GM19438 (cell line): ENCODE measurements around the gene PDE7B.

ENCODE experiments used
- ATAC-seq: cut with Tn5 transposase; IDR thresholded peaks from one replicate; pipeline ENCODE4 v1.9.1; 2021; ENCODE audit warnings: low read depth; ENCODE audit not compliant: unreplicated experiment

The PDE7B gene

DNA sequence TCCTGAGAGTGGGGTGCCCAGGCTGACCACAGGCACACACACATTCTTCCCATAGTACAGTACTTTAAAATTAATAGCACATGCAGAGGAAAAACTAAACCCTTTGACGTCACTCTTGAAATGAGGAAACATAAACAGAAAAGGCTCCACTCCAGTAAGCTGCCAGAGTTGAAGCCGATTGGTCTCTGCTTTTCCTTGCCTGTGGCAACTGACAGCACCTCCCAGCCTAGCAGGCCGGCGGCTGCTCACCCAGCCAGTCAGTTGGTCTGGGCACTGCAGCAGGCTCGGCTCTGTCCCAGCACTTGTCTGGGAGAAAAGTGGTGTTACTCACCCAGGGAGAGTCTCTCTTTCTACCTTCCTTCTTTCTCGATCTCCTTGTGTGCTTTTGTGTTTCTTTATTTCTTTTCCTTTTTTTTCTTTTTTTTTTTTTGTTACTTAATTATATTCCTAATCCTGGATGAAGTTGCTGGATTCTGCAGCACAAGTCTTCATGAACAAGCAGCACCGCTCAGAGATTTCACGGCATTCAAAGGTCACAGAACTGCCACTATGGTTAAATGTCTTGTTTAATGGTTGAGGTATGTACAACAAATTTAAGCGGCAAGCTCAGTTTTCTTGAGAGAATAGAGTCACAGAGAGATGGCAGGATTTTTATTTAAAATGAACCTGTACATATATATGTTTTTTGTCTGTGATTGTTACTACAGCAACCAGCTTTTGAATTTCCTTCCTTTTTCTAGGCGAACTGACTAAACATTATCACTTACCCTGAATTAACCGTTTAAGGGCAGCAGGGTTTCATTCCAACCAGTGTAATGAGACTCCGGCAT, at the start of gene PDE7B:
Gene PDE7B (plus strand): TSS at position 260 of the 830 bp plus-strand sequence.
- peak; percentile 97 for ATAC-seq

DNA sequence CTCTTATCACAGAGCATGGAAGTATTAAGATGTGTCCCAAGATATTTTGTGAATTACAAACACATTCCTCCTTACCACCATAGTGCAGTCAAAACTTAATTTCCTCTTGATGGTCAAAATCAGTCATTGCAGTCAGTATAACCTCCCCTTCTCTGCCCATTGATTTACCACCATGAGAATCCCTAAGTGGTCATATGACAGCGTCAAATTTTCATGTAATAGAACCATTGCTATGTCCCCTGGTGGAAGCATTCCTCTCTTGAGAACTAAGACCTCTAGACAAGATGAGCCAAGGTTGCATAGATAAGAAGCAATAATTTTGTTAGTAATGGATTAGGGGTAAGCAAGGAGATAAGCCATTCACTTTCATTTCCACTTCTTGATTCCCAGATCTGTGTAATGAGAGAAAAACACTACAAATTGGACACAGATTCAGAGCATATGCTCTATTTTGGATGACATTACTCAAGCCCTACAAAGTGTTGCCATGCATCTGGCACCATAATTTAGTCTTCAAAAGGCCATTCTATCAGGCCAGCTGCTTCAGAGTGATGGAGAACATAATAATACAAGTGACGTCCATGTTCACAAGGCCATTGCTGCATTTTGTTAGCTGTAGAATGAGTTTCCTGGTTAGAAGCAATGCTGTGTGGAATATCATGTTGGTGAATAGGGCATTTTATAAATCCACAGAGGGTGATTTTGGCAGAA, 49.6 kb upstream of the PDE7B start:
- ATAC-seq, result no peak

DNA sequence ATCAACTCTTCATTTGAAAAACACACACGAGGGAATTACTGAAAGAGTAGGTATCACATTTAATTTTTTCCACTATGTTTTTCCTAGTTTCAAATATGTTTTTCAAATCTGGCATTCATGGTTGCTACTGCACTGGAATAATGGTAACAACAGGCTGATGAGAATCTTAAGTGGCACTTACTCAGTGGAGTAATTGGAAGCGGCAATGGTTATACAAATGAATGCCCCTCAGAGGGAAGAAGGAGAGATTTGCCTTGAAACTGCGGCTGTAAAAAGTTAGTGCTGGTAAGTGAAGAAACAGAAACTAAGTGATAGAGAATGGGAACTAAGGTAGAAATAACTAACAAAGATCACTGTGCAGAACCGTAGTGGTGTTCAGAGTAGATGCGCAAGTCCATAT, 41.0 kb upstream of the PDE7B start:
- ATAC-seq, result no peak

DNA sequence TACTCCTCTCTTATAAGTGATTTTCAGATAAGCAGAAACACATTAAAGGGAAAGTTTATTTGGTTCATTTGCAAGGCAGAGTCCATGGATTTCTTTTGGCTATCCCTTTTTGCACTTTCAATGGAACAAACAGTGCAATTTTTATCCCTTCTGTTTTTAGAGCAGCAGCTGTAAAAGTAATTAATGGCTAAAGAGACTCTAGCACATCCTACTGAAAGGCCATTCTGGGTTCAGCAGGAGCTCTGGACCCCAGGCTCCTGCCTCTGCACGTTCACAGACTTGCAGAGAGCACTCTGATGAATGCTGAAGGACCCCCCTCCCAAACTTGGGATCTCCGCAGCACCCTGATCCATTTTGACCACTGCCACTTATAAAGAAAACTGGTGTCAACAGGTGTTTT, 40.3 kb upstream of the PDE7B start:
- no peak for ATAC-seq

DNA sequence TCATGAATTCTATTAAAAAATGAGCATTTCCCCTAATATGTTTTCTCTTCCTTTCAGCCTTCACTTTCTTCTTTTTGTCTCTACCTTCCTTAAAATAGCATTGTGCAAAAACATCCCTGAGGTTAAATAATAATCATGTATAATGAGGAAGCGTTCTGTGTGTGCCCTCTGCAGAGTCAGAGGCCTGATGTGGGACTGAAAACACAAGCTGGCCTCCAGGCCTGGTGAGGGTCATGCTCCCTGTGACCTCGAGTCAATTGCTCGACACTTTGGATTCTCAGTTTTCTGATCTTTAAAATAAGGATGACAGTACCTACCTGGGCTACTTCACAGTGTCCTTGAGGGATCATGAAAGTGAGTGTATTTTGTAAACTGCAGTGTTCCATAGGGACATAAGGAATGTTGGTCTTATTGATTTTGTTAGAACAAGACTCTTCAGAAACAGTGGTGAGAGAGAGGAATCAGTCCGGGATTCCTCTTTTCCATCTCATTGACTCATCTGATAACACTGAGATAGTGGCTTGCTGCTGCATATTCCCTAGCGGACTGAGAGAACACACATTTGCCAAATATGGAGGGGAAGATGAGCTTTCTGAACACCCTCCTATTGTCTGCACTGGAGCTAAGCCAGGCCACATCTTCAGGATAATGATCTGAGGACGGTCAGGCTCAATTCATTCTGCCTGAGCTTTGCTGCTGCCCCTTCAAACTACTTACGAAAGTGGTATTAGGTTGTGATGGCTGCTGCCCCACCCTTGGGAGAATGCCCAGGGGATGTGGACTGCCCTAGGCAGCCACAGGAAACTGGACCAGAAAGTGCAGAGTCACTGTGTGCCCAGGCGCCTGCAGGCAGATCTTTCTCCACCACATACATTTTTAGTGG, 39.6 kb upstream of the PDE7B start:
- ATAC-seq, result no peak

DNA sequence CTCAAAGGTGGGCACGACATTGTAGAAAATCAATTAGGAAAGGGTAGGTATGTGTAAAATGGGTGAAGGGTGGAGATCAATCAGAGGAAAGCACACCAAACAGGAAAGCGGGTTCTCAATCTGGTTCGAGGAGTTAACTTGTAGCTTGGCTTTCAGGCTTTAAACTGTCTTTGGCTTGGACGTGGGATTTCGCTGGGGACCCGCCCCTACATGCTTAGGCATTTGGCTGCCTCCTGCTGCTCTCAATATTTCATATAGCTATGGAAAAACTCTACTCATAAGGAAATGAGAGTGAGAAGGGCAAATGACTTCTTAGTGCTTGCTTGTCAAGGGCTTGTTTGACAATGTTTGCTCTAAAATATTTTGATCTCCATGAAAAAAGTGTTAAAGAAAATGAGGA, 38.1 kb upstream of the PDE7B start:
- no peak for ATAC-seq

DNA sequence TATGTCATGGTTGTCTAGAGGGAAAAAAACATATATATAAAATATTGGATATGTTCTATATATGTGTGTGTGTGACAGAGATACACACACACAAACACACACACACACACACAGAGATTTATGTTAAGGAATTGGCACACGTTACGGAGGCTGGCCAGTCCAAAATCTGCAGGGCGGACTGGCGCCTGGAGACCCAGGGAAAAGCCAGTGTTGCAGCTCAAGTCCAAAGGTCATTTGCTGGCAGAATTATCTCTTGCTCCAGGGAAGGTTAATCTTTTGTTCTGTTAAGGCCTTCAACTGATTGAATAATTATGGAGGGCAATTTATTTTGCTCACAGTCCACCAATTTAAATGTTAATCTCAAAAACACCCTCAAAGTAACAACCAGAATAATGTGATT, 37.5 kb upstream of the PDE7B start:
- ATAC-seq, result no peak

DNA sequence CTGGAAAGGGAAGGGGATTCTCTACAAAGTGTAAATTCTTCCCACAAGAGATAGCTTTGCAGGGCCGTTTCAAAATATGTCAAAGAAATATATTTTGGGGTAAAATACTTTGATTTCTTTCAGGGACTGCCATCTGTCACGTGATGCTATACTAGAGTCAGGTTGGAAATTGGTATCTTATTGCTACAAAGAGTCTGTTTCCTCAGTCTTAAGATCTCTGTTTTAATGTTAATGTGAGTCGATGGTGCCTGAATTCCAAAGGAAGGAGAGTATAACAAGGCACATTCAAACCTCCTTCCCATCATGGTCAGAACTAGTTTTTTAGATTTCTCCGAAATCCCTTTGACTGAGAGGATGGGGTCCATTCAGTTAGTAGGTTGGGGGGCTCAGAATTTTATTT, 36.3 kb upstream of the PDE7B start:
- no peak for ATAC-seq

DNA sequence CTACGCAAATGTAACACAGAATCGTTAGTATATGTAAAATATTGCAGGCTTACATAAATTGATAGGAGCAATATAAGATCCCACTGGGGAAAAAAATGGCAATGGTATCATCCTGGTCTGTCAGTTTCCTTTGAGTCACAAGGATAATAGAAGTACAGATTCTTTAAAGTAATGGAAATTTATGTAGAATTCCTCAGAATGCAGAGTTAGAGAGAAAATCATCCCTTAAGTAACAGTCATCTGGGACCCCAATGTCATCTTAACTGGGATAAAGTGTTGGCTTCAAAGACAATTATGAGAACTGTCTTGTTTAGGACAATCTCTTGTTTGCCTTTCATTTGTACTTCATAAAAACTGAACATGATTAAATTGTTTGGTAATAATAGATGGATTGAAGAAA, 34.5 kb upstream of the PDE7B start:
- ATAC-seq, result no peak

DNA sequence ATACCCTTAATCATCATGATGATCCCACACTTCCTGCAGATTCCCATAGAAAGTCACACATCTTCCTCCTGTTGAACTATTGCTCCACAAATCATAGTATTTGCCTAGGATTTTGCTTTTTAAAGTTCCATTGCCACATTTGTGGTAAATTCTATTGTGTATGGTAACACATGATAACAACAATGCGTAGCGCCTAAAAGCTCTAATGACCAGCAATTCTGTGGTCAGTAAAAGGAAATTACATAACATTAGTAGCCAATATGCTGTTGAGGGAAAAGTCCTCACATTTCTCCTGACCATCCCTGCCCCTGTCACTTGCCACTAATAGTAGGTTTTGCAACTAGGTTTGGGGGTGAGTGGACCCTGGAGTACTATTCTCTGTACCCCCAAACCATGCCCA, 31.8 kb upstream of the PDE7B start:
- ATAC-seq, result no peak

DNA sequence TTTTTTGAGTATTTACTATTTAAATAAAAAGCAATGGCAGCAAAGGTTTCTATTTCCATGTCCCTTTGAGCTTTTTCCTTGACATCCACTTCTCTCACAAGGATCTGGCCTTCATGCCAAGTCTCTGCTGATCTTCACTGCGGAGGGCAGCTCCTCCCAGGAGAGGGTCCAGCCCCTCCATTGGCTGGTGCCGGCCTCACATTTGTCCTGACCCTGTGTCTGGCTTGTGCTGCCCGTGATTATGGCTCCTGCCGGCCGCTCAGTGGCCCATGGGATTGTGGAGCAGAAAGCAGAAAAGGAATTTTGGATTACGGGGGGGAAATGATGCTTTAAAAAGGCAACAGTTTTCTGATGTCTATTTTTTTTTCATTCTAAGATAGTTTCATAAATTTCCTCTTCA, 31.2 kb upstream of the PDE7B start:
- no peak for ATAC-seq

DNA sequence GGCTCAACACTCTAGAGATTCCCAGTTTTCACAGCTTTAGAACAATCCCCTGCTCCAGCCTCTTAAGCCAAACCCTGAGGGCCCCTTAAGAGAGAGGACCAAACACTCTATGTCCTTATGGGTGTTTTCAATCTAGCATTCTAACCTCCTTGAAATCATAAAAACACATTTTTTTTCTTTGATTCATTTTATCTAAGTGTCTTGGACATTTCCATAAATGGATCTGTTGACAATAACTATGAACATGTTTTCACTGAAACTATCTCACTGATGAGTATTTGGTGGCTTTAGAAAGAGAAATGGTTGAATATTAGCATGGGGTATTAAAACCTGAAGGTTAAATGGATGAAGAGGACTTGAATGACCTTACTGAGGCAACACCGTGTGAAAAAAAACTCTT, 27.6 kb upstream of the PDE7B start:
- no peak for ATAC-seq

DNA sequence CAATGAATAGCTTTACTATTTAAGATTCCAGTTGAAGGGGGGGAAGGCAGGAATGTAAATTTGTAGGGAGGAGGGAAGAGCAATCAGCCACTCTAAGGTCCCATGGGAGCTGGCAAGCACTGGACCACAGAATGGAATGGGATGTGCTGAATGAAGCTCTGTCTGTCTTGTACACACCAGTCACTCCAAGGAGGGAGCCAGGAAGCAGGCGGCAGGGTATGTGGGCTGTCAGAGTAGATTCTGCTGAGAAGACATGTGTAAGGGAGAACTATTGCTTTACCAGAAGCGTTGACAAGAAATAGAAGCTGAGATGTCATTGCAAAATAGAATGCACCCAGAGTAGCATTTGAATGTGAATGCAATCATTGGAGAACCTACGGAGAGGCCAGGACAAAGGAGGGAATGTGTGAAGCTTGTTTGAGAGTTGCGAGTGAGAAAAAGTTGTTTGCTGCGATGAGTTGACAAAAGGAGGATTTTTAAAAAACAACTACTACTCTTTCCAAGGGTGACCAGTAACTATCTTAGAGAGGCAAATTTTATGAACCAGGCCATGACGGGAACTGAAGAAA, 25.2 kb upstream of the PDE7B start:
- no peak for ATAC-seq

DNA sequence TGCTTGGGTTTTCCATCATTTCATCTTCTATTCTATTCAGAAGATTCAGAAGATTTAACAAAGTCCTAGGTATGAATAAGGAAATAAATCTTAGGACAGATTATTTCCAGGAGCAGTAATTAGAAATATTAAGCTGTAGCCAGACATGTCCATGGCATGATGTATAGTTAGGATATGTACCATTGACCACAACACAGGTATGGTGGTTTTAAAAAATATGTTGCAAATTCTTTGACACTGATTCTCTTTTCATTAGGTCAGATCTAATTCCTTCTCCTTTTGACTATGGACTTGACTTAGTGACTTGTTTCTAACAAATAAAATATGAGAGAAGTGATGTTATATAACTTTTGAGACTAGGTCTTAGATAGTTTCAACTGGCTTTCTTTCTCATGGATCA, 23.5 kb upstream of the PDE7B start:
- no peak for ATAC-seq

DNA sequence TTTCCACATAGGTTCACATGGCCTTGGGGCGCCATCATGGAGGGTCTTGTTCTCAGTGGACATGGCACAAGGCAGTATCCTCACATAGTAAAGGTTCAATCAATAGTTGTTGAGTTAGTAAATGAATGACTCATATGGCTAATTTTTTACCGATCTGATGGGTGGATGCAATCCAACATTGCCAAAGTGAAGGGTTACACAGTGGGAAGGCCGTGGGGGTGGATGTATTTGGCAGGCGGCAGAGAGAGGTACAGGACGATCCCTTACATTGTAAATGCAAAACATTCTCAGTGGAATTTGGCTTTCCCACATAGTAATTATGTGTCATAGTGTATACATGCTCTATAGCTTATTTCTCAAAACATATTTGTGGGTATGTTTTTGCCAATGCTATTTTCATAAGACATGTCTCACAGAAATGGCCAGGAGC, 21.0 kb upstream of the PDE7B start:
- no peak for ATAC-seq

DNA sequence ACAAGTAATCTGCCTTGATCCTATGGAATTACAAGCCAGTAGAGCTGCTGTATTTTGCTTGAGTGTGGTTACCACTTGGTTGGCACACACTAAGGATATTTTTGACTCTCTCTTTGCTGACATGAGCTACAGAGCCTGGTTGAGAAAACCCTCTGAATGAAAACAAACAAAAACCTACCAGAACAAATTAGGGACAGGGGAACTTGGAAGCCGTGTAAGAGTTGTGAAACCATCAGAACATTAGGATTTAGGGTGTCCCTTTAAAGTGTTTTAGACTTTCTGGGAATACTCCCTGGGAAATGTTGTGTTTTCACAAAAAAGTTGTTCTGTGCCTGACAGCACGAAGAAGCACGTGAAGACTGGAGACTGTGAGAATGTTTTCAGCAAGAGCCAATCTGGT, 20.5 kb upstream of the PDE7B start:
- no peak for ATAC-seq

DNA sequence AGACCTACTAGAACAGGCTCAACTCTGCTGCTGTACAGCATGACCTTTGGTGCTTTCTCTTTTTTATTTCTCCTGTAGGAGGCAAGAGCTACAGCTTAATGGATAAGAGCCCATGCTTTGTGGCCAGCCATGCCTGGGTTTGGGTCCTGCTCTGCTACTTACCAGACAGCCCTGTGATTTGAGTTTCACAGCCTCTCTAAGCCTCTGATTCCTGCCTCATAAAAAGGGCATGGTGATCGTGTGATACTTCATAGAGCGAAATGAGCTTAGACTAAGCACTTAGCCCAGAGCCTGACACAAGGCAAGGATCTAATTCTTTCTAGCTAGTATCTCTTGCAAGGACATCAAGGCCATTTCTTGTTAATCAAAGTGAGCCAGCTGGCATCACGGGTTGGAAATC, 19.3 kb upstream of the PDE7B start:
- no peak for ATAC-seq

DNA sequence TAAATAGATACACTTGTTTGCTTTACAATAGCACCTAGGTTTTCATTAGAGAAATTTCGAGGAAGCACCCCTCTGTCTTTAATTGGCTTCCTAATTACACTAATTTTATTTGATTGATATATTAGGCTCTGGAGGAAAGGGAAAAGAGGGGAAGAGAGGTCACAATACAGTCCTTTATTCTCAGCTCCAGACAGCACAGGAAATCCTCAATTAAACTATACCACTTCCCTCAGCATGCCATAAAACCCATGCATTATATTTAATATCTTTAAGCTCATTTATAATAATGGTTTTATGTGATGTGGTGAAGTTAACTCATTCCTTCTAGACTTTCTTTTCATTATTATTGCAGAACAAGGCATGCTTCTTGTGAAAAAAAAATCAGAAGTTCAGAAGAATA, 17.7 kb upstream of the PDE7B start:
- ATAC-seq, result no peak

DNA sequence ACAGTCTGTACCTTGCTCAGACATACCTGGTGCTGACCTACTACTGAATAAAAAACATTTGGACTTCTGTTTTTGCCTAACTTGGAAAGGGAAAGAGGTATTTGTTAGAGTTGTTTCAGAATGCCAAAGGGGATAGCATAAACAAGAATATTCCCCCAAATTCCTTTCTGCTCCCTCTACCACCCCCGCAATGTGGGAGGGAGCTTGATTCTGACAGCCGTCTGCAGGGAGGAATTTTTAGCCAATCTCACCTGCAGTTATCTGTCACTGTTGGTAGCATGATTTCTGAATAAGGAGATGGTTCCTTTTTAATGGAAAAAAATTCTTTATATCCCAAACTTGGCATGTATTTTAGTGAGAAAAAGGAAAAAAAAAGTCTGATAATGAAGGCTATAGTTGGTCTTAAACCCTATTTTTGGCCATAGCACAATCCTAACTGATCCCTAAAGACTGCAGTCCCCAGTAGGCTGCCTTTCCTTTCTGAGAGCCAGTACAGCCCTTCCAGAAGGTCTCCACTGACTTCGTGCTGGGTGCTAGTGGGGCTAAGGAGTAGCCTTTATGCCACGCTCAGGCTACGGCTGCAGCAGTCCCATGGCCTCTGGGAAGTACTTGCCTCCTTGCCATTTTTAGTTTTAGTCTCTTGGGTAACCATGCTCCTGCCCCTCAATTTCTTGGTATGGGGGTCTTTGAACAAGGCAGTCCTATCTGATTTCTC, 13.6 kb upstream of the PDE7B start:
- ATAC-seq, result no peak

DNA sequence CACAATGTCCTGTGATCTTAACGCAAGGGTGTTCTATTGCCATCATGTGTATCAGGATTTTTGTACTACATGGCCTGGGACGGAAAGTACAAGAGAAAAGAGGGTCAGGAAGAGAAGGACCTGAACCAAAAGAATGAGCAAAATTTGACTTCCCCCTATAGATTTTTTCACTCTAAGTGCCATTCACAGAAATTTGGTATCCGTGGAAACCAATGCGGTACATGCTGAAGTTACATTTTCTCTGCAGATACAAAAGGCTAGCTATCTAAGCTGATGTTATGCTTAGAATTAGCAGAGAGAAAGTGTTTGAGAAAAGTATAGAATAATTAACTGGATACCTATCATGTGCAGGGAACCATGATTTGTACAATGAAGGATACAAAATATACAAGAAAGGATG, 12.4 kb upstream of the PDE7B start:
- ATAC-seq, result no peak
